HPDE6-E6E7 (cell line): ENCODE data around the gene PLA2G4E.

ENCODE experiments used
- DNase-seq: peaks from one replicate; pipeline ENCODE4 v3.0.0; 2011; ENCODE audit warnings: missing footprints; ENCODE audit errors: extremely low spot score

PLA2G4E gene

DNA sequence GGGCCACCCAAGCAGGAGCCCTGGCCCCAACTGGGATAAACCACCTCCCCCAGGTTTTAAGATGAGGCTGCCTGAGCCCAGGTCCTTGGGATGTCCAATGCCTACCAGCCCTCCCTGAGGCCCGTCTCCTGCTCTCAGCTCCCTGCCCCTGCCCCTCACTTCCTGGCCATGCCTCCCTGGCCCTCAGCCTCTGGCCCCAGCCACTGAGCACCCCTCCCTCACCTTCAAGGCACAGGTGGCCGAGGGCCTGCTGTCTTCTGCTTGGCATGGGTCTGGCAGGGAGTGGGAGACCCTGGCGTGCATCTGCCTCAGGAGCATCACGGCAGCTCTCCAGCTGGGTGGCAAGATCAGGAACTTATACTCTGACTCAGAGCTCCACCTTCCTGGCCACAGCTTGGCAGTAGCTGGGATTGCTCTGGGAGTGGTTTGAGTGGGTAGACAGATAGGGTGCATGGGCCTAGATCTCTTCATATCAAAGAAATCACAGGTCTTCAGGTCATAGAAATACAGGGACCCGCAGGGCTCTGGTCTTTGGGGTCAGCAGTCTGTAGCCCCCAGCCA is at the start of gene PLA2G4E:
Gene PLA2G4E, minus strand, starts transcription at position 330 of the 561 bp plus-strand sequence. Its CDS starts 12 bp downstream, at position 318.
- peak; percentile 60 for DNase-seq

DNA sequence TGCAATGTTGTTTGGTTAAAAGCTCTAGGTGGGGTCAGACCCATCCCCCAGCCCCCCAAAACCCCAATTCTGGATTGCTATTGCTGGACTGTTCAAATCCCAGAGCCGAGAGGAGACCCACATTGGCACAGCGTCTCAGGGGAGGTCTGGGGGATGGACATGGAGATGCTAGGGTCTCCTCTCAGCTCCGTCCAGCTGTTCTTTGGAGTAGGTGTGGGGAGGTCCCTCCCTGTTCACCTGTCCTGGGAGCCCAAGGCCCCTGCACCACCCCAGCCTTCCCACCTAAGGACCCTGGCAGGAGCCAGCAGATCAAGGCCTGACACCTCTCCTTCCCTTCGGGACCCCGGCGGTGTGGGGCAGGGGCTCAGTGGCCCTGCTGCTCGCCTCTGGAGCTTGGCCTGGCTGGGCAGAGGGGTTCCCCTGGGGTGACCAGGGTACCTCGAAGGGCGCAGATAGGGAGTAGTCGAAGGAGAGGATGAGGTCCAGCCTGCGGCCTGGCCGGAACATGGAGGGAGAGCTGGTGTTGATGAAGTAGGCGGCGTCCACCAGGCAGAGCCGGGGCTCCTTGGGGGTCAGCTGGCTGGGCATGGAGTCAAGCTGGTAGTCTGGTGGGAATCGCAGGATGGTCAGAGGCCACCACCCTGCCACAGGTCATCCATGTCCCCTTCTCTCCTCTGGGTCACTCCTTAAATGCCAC is 49.6 kb upstream of the PLA2G4E start:
- DNase-seq, result no peak

- no peak for DNase-seq
Measured at GRCh38 chr15:42069496-42070278, 48.8 kb upstream of the PLA2G4E start.

GRCh38 chr15:42069025-42069424 is 48.2 kb upstream of the PLA2G4E start:
- no peak for DNase-seq

DNA sequence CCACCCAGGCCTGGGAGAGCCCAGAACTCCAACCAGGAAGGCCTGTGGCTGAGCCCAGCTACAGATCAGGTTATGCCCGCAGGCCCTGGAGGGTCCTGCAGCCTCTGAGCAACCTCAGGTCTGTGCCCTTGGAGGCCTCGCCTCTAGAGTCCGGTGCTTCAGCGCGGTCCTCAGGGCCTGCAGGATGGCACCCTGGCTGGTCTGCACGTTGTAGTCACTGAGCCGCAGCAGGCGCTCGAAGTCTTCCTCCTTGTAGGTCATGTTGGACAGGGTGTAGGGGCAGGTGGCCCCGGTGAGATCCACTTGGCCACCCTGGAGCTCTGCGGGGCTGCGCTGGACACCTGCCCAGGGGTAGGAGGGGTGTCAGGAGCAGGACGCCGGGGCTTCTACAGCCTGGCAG is 47.8 kb upstream of the PLA2G4E start:
- DNase-seq, result no peak

GRCh38 chr15:42066764-42067415 is 46.0 kb upstream of the PLA2G4E start:
- DNase-seq, result no peak

GRCh38 chr15:42065468-42065867 is 44.6 kb upstream of the PLA2G4E start:
- DNase-seq, result no peak

GRCh38 chr15:42065033-42065432 is 44.2 kb upstream of the PLA2G4E start:
- DNase-seq, result no peak

- DNase-seq, result no peak
Measured at GRCh38 chr15:42064271-42064670, 43.4 kb upstream of the PLA2G4E start.

GRCh38 chr15:42063122-42063848 is 42.4 kb upstream of the PLA2G4E start:
- DNase-seq, result no peak

DNA sequence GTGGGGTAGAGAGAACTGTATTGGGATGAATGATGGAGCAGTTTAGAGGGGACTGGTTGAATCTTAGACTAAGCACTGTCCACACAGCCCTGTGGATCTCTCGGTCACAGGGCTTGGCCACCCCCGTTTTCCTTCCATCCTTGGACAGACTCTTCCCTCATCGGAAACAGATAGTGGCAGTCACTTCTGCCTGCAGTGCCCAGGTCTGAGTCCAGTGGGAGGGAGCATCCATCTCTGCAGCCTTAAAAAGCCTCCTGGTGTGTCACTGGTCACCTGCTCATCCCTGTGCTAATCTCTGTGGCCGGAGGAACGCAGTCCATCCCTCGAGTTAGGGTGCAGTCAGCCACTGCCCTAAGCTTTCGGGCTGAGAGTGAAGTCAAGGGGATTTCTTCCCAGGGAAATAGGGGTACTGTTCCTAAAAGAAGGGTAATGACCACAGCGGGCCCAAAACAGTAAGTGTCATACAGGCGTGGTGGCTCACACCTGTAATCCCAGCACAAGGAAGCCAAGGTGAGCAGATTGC is 41.5 kb upstream of the PLA2G4E start:
- no peak for DNase-seq

- no peak for DNase-seq
Measured at GRCh38 chr15:42060797-42061196, 40.0 kb upstream of the PLA2G4E start.

- DNase-seq, result no peak
Measured at GRCh38 chr15:42060477-42060763, 39.6 kb upstream of the PLA2G4E start.

DNA sequence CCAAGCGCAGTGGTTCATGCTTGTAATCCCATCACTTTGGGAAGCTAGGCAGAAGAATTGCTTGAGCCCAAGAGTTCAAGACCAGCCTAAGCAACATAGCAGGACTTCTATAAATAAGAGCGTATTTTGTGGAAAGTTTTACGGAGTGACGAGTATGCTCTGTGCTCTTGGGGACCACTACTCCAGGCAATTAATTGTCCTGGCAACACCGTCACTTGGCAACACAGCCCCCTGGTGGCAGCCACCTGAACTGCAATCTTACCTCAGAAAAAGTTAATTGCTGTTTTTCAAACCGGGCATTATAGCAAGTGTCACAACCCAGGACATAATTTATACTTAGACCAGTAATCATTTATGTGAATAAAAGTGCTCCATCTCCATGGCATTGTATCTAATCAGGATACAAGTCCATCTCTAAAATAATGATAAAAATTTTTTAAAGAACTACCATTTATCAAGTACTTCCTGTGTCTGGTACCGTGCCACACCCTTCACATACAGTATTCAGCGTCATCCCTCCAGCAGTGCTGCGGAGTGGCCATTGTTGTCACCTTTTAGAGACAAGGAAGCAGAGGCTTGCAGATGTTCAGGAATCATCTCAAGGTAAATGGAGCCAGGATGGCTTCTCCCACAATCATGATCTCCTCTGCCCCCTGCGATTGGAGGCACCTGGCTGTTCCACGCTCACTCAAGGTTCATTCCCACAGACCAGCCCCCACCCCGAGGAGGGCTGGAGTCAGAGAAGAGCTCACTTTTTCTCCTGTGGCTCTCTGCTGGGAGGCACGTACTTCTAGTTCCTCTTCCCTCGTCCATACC is 39.0 kb upstream of the PLA2G4E start:
- DNase-seq, result no peak

DNA sequence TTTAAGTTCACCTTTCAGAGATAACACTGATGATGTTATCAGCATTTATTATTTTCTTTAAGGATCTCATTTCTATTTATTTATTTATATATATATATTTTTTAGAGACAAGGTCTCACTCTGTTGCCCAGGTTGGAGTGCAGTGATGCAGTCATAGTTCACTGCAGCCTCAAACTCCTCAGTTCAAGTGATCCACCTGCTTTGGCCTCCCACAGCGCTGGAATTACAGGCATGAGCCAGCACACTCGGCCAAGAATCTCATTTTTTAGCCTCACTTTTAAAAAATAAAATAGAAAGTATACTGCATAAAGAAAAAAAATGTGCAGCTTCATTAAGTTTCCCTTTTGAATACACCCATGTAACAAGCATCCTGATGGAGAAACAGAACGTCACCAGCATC is 37.9 kb upstream of the PLA2G4E start:
- DNase-seq, result no peak

DNA sequence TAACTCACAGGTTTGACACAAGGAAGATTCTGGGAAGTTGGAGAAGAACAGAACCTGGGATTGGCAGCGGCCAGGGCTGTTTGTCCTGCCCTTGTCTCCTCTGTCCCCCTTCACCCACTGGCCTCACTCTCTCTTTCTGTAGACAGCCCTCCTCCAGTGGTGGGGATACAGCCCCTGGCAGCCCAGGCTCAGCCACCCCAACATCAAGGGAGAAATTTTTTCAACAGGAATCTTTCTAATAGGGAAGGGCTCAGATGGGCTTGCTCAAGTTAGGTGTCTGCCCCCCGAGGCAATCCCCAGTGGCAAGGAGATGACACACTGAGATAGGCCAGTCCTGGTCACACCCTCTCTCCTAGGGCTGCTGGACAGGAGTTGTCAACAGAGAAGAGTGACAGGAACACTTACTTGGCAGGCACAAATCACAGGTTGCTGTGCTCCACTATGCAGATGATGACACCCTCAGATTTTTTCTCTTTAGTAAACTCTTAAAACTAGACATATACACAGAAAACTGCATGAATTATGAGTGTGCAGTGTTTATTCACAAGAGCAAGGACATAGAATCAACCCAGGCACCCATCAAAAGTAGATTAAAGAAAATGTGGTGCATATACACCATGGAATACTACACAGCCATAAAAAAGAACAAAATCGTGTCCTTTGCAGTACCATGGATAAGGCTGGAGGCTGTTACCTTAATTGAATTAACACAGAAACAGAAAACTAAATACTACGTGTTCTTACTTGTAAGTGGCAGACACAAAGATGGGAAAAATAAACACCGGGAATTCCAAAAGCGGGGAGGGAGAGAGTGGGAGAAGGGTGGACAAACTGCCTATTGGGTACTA is 37.2 kb upstream of the PLA2G4E start:
- DNase-seq, result no peak

DNA sequence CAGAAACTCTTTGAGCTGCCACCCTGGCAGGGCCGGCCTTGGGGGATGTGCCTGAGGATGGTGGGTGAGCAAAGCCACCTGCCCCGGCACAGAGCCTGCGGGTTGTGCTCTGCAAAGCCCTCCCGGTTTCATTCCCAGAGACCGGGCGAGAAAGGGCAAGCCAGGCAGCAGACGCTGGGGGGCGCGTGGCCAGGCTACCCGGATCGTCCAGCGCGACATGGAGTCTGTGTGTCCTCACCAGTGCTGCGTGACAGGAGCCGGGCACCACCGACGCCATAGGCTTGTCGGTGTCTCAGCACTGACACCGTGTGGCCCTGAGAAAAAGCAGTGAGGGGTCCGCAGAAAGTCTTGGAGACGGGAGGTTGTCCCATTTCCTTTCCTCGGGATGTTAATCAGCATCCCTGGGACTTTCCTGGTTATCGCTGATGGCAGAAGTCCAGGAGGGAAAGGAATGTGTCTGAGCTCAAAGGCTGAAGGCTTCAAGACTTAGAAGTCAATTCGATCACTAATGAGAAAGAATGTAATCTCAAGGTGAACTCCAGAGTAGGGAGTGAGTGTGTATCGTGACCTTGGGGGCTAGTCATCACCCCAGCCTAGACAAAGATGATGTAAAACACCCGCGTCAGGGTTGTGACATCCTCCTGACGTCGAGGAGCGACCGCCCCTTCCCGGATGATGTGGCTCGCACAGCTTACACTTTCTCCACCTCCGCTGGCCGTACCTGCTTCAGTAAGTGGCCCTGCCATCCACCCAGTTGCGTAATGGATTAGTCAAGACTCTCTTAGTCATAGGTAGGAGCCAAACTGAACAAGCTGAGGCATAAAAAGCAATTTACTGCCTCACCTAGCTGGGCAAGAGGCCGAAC is 36.3 kb upstream of the PLA2G4E start:
- DNase-seq, result peak; percentile 95

GRCh38 chr15:42053914-42054313 is 33.1 kb upstream of the PLA2G4E start:
- DNase-seq, result no peak

- DNase-seq, result no peak
Measured at GRCh38 chr15:42053010-42053409, 32.2 kb upstream of the PLA2G4E start.
